NCI-H2227 (cell line): ENCODE measurements around the gene NRGN.

Experiments used
- DNase-seq: peaks from one replicate; lab custom pipeline; 2025; ENCODE audit not compliant: unreplicated experiment; lab: John Stamatoyannopoulos, UW

NRGN gene

GRCh38 chr11:124739479-124740276 is at the start of gene NRGN:
Gene NRGN, plus strand, starts transcription at chr11:124739942. Its CDS starts 143 bp downstream, at chr11:124740085.
- DNase-seq = peak; percentile 94

GRCh38 chr11:124693142-124693541 is 46.6 kb upstream of the NRGN start:
- no peak for DNase-seq

DNA sequence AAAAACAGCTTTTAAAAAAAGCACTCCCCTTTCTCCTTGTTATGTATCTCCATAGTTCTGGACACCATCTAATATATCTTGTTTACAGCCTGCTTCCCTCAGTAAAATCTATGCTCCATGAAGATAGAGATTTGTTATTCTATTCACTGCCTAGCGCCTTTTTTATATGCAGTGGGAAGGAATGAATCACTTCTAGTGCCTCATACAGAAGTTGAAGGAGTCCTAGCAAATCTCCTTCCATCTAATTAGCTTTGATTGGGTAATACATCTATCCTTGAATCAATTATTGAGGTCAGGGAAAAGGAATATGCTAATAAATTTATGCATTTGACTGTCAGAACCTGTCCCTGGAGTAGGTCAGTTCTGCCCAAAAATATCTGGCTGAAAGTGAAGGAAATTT is 40.2 kb upstream of the NRGN start:
- no peak for DNase-seq

DNA sequence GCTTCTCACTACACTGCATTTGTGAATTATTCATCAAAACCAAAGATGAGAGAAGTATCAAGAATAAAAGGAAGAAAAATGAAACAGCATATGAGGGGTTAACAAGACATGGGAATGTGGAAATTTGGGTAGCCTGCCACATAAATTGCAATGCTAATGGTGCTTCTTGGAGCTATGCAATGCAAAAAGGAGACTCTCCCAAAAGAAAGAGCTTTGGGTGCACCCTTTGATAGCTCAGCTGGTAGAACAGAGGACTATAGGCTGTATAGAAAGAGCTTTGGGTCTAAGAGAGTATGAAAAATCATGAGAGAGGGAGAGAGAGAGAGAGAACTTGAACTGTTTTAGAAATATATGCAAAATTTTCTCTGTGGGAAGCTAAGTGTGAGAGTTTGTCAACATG is 39.7 kb upstream of the NRGN start:
- no peak for DNase-seq

- no peak for DNase-seq
Observed at GRCh38 chr11:124707829-124708228, 31.9 kb upstream of the NRGN start.

- DNase-seq = no peak
Observed at GRCh38 chr11:124712392-124712791, 27.4 kb upstream of the NRGN start.

- no peak for DNase-seq
Observed at GRCh38 chr11:124716591-124716990, 23.2 kb upstream of the NRGN start.

DNA sequence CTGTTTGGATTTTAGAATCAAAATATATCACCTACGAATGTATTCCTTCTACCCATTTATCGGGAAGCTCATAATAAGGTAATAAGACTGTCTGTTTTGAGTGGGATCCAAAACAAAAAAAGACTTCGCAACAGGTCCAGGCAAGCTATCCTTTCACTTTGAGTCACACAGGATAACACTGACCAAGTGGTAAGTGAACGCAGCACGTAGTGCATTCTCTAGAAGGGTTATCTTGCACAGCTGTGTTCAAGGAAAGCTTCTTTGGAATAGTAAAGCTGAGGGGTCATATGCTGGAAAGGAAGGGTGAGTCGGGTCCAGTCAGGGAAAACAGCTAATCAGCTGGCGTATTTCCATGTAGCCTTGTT is 22.3 kb upstream of the NRGN start:
- DNase-seq = no peak

GRCh38 chr11:124717786-124718651 is 21.7 kb upstream of the NRGN start:
- DNase-seq = peak; percentile 17

- DNase-seq = no peak
Observed at GRCh38 chr11:124718801-124719200, 20.9 kb upstream of the NRGN start.

GRCh38 chr11:124719534-124719933 is 20.2 kb upstream of the NRGN start:
- DNase-seq = no peak

DNA sequence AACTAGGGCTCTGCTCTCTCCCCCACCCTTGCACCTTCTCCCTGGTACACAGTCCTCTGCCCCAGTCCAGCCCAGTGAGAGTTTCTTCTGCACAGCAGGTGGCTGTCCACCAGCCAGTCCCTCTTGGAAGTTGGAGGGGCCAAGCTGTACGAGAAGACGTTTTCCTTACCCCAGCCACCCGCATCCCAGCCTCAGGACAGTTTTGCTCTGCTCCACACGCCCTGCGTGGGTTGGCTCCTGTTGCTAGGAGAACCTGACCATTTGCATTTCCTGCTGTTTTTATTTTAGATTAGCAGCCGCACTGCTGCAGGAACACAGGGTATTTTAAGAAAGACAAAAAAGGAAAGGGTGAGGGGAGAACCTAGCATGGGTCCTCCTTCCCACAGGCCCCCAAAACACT is 17.6 kb upstream of the NRGN start:
- DNase-seq = no peak

DNA sequence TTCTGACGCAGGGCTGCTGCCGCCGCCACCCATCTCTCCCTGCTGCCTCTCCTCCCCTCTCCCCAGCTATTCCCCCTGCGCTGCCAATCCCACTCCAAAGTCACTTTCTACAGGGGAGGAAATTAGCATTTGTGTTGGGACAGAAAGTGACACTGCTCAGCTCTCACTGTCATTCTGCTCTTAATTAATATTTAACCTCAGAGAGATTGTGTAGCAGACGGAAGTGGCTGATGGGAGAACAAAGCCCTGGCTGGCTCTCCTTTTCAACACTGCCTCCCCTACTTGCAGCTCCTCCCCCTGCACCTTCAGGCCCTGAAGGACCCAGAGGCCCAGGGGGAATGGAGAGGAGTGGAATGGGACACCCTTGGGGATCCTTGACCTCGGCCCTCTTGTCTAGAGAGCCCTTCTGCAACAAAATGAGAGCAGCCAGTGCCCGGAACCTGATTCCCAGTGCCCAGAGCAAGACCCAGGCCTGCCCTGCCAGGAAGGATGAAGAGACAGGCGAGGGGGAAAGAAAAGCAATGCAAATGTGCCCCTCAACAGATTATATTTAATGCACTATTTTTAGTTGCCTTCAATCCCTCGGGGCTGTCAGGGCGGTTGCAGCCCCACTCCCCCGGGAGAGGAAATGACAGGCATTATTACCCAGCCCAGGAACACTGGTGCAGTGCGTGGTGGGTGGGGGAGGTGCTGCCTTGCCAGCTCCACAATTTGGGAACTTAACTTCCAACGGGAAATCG is 14.6 kb upstream of the NRGN start:
- no peak for DNase-seq

DNA sequence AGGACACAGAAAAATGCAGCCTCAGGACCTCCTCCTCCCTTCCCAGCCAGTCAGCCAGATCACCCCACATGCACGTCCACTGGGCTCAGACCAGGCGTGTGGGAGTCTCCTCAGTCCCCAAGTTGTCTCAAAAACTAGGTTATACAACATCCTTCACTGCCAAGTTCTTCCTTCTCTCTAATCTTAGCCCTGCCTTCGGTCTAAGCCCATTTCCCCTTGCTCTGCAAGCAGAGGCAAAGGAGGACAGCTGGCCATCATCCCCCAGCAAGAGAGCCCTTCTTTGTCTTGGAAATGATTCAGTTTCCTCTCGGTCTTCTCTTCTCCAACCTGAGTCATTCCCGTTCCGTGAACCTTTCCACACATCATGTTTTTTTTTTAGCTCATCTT is 14.0 kb upstream of the NRGN start:
- no peak for DNase-seq

DNA sequence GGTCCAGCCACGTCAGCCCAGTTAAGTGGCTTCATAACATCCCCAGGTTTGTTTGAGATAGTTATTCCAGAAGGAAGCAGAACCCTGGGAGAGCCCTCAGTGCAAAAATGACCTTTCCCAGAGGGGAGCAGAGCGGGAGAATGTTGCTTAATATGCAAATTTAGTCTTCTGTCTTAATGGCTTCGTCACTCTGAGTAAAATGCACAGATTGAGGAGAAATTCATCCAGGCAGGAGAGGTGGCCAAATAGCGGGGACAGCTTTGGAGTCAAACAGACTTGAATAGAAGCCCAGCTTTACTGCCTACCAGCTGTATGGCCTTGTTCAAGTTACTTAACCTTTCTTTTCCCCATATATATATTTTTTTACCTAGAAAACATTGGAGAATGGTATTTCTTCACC is 12.3 kb upstream of the NRGN start:
- DNase-seq = no peak

- no peak for DNase-seq
Observed at GRCh38 chr11:124728134-124728533, 11.6 kb upstream of the NRGN start.

DNA sequence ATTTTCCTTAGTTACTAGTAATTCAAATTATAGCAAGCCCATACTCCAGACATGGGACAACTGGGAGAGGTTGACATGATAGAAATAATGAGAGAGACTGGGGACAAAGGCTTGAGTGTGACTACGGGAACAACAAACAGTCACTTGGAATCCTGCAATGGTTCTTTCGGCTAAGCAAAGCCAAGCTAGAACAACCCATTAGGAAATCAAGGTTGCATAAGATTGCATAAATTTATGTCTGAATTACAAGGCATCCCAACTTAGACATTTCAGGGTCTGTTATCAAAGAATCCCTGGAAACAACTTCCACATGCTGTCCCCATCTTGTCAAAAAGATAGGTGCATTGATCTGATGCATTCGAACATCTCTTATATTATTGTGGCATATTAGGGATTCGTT is 10.2 kb upstream of the NRGN start:
- no peak for DNase-seq

GRCh38 chr11:124732230-124732629 is 7.5 kb upstream of the NRGN start:
- no peak for DNase-seq

DNA sequence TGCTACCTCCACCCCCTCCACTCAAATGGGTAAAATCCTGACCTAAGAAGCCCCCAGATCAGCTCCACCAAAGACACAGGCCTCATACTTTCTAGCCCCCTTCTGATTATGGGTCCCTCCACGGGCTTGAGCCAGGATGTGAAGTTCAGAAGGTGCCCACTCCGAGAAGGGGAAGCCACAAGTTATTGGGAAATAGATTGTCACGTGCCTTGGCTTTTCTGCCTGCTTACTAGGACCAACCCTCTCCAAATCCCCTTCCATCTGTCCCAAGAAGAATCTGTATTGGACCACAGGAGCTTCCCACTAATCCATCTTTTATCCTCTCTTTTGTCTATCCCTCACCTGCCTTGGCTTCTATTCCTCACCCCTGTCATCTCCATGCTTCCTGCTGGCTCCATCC is 3.0 kb upstream of the NRGN start:
- DNase-seq = no peak

GRCh38 chr11:124737638-124738305 is 2.0 kb upstream of the NRGN start:
- DNase-seq = no peak
